K562 (cell line): ENCODE data around the gene IDH1. TPM values are rescaled to one million over a fixed set of nuclear protein-coding genes. Genes with fewer than 3 reads are reported as not detected.

Source experiments
- CTBP1 ChIP-seq: fragments of 450-650 bp; IDR thresholded peaks from 2 replicates; pipeline ENCODE4 v1.6.1; 2016; ENCODE audit warnings: borderline replicate concordance
- ELF1 ChIP-seq: fragments of 200-800 bp; sonication (Bioruptor generic); IDR thresholded peaks from 2 replicates; pipeline ENCODE4 v1.6.1; 2016; ENCODE audit warnings: missing genetic modification characterization, missing compliant biosample characterization
- MAFG ChIP-seq: fragments of 450-650 bp; conservative IDR thresholded peaks from 2 replicates; pipeline ENCODE4 v1.6.1; 2016; ENCODE audit warnings: missing genetic modification characterization, missing compliant biosample characterization
- PHF20 ChIP-seq: fragments of 450-650 bp; IDR thresholded peaks from 2 replicates; pipeline ENCODE4 v1.6.1; 2018; ENCODE audit not compliant: partially characterized antibody
- TBP ChIP-seq: optimal IDR thresholded peaks from 2 replicates; pipeline ENCODE3; 2011; ENCODE audit warnings: low read depth, low read length, improper control_type of control experiment
- TCF3 ChIP-seq: sonication (generic); formaldehyde crosslinking; IDR thresholded peaks from 2 replicates; pipeline ENCODE4 v1.4.0; 2020; ENCODE audit warnings: mild to moderate bottlenecking, missing genetic modification reagents
- TCF7L2 ChIP-seq: fragments of 150-350 bp; IDR thresholded peaks from 2 replicates; pipeline ENCODE4 v1.6.1; 2016; ENCODE audit warnings: low read depth, mild to moderate bottlenecking, low read length, moderate library complexity
- polyA plus RNA-seq, 8 experiments: library from polyadenylated mRNA; depleted of rRNA in 4 of 8; stranded (reverse) in 5 of 8; unstranded in 3 of 8; fragments of >200 nt; fragmentation: Nextera tagmentation in 2 of 8; fragmentation: Illumina TruSeq in 1 of 8; extraction: Ambion mirVana in 2 of 8; extraction: Trizol in 1 of 8; gene quantifications; 2 replicates each; pipeline versions ENCODE4 v1.2.1 to v1.2.3, GENCODE V29; 2011 to 2014; ENCODE audit warnings: inconsistent platforms in 1 of 8, missing spikeins in 1 of 8
- total RNA-seq, 7 experiments: library from RNA; depleted of rRNA in 6 of 7; stranded (reverse); fragments of >200 nt in 6 of 7; fragmentation: Illumina TruSeq in 2 of 7; extraction: Trizol in 2 of 7; gene quantifications; 2 replicates each; pipeline versions ENCODE4 v1.2.1 to v1.2.3, GENCODE V29; 2011 to 2021; ENCODE audit warnings: low replicate concordance in 1 of 7
- TF ChIP-seq, protein P1 (sequence below): fragments of 250-450 bp; sonication (Bioruptor Pico); IDR thresholded peaks from 2 replicates; pipeline ENCODE4 v1.8.0; 2021; ENCODE audit warnings: mild to moderate bottlenecking, moderate library complexity
- TF ChIP-seq, protein P2 (sequence below): IDR thresholded peaks from 3 replicates; pipeline ENCODE4 v1.6.1; 2011; ENCODE audit warnings: borderline replicate concordance, mild to moderate bottlenecking, moderate library complexity; ENCODE audit not compliant: insufficient read length; ENCODE audit errors: extremely low read depth
- TF ChIP-seq, protein P3 (sequence below): fragments of 450-650 bp; IDR thresholded peaks from 2 replicates; pipeline ENCODE4 v1.6.1; 2016; ENCODE audit warnings: mild to moderate bottlenecking, moderate library complexity

Gene IDH1
- total and polyA plus RNA-seq, 9 of the 15 experiments (the other 6 are each of a cell fraction or from before 2014, with no cell fraction given) = 61.9 to 194 (median 101) TPM

DNA sequence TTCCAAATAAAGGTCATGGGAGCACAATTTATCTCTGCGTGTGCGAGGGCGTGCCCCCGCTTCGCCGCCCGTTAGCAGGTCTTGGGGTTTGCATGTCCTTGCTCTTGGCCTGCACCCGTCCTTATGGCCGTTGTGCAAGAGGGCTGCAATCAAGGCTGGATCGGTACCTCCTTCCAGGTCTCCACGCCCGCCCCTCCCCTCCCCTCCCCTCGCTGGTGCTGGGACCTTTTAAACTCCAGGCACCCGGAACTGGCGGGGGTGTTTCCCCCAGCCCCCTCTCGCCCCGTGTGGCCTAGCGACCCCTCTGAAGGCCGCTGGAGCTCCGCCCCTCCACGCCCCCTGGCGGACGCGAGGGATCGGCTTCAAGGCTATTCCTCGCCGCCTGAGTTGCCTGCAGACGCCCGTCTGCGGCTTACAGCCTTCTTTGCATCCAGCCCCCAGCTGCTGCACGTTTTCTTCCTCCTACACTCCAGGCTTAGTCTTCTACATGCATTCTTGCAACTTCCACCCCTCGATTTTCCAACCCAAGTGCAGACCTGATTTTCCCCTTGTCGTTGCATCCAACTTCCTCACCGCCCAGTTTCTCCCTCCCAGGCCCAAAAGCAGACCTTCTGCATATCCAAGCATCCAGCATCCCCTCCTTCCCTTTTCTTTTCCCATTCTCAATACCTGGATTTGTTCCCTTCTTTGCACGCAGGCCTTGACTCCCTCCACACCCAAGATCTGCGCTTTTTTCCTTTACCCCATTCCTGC is 577 bp downstream of the IDH1 start (continued):
- no peak for TF ChIP-seq MAFG
- no peak; the same call in 1 of the 2 replicates for TF ChIP-seq TCF3
- no peak for TF ChIP-seq TCF7L2
- TF ChIP-seq TBP = peak; percentile 52
- no peak for TF ChIP-seq PHF20
- TF ChIP-seq, protein P1, sequence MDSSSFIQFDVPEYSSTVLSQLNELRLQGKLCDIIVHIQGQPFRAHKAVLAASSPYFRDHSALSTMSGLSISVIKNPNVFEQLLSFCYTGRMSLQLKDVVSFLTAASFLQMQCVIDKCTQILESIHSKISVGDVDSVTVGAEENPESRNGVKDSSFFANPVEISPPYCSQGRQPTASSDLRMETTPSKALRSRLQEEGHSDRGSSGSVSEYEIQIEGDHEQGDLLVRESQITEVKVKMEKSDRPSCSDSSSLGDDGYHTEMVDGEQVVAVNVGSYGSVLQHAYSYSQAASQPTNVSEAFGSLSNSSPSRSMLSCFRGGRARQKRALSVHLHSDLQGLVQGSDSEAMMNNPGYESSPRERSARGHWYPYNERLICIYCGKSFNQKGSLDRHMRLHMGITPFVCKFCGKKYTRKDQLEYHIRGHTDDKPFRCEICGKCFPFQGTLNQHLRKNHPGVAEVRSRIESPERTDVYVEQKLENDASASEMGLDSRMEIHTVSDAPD = no peak
- 0 out of 2 replicates have a peak, but pooled peaks have one; percentile 45 for TF ChIP-seq CTBP1
- TF ChIP-seq, protein P2, sequence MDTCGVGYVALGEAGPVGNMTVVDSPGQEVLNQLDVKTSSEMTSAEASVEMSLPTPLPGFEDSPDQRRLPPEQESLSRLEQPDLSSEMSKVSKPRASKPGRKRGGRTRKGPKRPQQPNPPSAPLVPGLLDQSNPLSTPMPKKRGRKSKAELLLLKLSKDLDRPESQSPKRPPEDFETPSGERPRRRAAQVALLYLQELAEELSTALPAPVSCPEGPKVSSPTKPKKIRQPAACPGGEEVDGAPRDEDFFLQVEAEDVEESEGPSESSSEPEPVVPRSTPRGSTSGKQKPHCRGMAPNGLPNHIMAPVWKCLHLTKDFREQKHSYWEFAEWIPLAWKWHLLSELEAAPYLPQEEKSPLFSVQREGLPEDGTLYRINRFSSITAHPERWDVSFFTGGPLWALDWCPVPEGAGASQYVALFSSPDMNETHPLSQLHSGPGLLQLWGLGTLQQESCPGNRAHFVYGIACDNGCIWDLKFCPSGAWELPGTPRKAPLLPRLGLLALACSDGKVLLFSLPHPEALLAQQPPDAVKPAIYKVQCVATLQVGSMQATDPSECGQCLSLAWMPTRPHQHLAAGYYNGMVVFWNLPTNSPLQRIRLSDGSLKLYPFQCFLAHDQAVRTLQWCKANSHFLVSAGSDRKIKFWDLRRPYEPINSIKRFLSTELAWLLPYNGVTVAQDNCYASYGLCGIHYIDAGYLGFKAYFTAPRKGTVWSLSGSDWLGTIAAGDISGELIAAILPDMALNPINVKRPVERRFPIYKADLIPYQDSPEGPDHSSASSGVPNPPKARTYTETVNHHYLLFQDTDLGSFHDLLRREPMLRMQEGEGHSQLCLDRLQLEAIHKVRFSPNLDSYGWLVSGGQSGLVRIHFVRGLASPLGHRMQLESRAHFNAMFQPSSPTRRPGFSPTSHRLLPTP = no peak
- TF ChIP-seq, protein P3, sequence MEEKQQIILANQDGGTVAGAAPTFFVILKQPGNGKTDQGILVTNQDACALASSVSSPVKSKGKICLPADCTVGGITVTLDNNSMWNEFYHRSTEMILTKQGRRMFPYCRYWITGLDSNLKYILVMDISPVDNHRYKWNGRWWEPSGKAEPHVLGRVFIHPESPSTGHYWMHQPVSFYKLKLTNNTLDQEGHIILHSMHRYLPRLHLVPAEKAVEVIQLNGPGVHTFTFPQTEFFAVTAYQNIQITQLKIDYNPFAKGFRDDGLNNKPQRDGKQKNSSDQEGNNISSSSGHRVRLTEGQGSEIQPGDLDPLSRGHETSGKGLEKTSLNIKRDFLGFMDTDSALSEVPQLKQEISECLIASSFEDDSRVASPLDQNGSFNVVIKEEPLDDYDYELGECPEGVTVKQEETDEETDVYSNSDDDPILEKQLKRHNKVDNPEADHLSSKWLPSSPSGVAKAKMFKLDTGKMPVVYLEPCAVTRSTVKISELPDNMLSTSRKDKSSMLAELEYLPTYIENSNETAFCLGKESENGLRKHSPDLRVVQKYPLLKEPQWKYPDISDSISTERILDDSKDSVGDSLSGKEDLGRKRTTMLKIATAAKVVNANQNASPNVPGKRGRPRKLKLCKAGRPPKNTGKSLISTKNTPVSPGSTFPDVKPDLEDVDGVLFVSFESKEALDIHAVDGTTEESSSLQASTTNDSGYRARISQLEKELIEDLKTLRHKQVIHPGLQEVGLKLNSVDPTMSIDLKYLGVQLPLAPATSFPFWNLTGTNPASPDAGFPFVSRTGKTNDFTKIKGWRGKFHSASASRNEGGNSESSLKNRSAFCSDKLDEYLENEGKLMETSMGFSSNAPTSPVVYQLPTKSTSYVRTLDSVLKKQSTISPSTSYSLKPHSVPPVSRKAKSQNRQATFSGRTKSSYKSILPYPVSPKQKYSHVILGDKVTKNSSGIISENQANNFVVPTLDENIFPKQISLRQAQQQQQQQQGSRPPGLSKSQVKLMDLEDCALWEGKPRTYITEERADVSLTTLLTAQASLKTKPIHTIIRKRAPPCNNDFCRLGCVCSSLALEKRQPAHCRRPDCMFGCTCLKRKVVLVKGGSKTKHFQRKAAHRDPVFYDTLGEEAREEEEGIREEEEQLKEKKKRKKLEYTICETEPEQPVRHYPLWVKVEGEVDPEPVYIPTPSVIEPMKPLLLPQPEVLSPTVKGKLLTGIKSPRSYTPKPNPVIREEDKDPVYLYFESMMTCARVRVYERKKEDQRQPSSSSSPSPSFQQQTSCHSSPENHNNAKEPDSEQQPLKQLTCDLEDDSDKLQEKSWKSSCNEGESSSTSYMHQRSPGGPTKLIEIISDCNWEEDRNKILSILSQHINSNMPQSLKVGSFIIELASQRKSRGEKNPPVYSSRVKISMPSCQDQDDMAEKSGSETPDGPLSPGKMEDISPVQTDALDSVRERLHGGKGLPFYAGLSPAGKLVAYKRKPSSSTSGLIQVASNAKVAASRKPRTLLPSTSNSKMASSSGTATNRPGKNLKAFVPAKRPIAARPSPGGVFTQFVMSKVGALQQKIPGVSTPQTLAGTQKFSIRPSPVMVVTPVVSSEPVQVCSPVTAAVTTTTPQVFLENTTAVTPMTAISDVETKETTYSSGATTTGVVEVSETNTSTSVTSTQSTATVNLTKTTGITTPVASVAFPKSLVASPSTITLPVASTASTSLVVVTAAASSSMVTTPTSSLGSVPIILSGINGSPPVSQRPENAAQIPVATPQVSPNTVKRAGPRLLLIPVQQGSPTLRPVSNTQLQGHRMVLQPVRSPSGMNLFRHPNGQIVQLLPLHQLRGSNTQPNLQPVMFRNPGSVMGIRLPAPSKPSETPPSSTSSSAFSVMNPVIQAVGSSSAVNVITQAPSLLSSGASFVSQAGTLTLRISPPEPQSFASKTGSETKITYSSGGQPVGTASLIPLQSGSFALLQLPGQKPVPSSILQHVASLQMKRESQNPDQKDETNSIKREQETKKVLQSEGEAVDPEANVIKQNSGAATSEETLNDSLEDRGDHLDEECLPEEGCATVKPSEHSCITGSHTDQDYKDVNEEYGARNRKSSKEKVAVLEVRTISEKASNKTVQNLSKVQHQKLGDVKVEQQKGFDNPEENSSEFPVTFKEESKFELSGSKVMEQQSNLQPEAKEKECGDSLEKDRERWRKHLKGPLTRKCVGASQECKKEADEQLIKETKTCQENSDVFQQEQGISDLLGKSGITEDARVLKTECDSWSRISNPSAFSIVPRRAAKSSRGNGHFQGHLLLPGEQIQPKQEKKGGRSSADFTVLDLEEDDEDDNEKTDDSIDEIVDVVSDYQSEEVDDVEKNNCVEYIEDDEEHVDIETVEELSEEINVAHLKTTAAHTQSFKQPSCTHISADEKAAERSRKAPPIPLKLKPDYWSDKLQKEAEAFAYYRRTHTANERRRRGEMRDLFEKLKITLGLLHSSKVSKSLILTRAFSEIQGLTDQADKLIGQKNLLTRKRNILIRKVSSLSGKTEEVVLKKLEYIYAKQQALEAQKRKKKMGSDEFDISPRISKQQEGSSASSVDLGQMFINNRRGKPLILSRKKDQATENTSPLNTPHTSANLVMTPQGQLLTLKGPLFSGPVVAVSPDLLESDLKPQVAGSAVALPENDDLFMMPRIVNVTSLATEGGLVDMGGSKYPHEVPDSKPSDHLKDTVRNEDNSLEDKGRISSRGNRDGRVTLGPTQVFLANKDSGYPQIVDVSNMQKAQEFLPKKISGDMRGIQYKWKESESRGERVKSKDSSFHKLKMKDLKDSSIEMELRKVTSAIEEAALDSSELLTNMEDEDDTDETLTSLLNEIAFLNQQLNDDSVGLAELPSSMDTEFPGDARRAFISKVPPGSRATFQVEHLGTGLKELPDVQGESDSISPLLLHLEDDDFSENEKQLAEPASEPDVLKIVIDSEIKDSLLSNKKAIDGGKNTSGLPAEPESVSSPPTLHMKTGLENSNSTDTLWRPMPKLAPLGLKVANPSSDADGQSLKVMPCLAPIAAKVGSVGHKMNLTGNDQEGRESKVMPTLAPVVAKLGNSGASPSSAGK = no peak
- peak; percentile 78 for TF ChIP-seq ELF1 (tag)
